Suppressor macrophage treated with lipopolysaccharide for 4 hours (primary cell): Measurements from ENCODE around the gene IFT81.
"Not testable (repeated sequence)": the region's sequence is repeated elsewhere in the genome, so short reads cannot be mapped to it uniquely, and the experiment has no call there.

Experiments used
- DNase-seq: peaks from one replicate; pipeline ENCODE4 v3.0.0-alpha.2; 2020

Gene IFT81

DNA sequence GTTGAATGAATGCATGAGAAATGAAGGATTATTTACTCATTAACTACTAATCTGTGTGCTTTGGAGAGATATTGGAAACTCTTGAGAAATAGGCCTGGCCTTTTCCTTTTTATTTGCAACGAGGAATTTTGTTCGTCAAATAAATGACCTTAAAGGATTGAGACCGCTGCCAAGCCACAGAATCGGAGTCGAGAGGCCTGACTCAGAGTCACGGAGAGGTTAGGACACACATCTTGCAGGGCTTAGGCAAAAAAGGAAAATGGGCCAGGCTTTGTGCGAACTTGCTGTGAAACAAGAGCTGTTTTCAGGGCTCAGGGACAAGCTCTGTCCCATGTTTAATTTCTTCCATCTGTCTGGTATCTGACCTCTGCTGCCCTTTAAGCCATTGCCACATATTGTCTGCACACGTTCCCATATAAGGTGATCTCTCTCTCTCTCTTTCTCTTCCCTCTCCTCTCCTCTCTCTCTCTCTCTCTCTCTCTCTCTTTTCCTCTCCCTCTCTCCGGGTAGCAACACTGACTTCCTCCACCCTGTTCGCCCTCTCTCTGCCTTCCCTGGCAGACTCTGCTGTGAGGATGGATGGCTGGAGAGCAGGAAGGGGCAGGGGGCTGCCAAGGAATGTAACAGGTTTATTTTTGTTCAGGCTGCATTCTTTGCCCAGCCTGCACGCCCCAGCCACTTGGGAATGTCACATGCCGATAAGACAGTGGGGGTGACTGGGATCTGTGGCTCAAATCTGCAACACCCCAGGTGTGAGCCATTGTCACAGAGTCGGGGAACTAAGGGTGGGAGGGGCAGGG lies 14.9 kb upstream of the IFT81 start:
- no peak for DNase-seq

DNA sequence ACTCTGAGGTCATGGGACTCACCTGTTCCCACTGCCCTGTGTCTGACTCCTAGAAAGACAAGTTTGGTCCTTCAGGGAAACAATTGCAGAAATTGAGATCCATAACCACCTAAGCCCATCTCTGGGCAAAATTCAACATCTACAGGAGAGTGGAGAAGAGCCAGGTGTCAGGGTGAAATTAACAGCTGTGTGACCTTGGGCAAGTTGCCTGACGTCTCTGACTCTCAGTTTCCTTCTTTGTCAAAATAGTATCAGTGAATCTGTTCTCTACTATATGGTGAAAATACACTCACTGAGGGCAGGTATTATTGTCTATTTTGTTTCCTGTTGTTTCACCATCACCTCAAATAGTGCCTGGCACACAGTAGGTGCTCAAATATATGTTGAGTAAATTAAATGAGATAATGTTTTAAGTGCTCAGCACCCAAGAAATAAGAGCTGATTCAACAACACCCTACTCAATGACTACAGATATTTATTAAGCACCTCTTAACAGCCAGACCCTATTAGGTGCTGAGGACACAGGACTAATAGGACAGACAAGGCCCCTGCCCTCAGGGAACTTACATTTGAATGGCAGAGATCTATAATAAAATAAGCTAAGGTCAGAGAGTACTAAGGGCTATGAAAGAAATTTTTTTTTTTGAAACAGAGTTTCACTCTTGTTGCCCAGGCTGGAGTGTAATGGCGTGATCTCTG lies 14.2 kb upstream of the IFT81 start:
- no peak for DNase-seq

DNA sequence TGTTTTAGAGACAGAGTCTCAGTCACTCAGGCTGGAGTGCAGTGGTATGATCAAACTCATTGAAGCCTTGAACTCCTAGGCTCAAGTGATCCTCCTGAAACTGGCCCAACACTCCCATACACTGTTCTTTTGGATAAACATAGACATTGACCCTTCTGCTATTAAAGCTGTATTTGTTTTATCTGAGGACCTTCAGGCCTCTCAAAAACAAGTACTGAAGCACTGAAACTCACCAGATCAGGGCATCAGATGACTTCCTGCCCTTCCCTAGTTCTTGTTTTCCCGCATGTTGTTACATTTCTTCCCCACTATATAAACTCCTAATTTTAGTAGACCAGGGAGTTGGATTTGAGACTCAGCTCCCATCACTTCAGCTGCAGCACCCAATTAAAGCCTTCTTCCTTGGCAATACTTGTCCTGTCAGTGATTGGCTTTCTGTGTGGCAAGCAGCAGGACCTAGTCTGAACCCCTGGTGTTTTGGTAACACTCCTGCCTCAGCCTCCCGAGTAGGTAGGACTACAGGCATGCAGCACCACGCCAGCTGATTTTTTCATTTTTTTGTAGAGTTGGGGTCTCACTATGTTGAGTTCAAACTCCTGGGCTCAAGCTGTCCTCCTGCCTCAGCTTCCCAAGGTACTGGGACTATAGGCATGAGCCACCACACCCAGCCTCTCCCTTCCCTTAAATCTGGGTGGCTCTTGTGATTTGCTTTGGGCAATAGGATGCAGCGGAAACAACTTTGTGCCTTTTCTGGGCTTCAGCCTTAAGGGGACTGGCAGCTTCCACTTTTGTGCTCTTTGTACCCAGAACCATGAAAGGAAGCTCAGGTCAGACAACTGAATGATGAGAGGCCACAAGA lies 12.5 kb upstream of the IFT81 start:
- no peak for DNase-seq

DNA sequence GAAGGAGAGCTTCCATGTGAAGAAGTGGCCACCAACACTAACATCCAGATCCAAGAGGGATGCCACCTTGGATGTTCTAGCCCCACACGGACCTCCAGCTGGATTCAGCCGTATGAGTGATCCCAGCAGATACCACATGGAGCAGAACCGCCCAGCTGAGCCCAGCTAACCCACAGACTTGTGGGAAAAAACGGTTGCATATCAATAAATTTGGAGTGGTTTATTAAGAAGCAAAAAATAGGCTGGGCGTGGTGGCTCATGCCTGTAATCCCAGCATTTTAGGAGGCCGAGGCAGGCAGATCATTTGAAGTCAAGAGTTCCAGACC lies 11.9 kb upstream of the IFT81 start:
- DNase-seq = no peak

DNA sequence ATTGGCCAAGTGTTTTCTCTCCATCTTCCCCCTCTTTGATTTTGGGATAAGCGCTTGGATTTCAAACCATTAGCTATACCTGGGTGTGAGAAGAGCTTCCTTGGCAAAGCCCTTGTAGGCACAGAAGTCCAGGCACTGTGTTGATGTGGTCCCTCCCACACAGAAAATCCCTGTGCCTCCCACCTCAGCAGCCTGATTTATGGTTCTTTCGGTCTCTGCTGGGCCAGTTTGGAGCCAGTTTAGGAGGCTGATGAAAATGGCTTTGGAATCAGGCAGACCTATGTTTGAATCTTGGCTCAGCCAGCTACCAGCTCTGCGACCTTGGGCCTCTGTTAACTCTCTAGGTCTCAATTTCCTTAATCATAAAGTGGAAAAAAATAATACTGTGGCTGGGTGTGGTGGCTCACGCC lies 9.6 kb upstream of the IFT81 start:
- no peak for DNase-seq

DNA sequence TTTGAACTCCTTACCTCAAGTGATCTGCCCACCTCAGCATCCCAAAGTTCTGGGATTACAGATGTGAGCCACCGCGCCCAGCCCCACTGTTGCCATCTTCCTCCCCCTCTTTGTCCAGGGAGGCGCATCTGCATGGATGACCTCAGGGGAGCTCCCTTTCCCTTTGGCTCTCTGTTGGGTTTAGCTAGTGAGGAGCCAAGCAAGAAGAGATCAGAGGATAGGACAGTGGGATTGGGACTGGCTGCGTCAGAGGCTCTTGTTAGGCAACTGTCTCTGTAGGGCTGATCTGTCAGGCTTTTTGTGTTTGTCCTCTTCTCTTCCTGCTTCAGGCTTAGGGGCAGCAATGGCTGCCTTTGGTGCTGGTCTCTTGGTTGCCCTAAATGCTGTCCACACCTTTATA lies 8.5 kb upstream of the IFT81 start:
- DNase-seq = no peak

DNA sequence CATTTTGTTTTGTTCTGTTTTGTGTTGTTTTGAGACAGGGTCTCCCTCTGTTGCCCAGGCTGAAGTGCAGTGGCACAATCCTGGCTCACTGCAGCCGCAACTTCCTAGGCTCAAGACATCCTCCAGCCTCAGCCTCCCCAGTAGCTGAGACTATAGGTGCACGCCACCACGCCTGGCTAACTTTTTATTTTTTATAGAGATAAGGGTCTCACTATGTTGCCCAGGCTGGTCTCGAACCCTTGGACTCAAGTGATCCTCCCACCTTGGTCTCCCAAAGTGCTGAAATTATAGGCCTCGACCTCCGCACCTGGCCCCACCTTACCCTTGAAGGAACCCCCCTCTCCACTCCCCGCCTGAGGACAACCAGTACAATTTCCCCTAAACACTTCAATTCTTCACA lies 7.5 kb upstream of the IFT81 start:
- no peak for DNase-seq

DNA sequence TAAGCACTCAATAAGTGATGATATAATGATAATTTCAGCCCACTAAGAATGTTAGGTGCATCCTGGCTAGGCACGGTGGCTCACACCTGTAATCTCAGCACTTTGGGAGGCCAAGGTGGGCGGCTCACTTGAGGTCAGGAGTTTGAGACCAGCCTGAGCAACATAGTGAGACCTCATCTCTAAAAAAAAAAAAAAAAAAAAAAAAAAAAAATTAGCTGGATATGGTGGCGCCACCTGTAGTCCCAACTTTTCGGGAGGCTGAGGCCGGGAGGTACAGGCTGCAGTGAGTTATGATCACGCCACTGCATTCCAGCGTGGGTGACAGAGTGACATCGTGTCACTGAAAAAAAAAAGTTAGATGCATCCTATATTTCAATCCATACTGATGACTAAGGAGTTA lies 6.9 kb upstream of the IFT81 start:
- DNase-seq = not testable (repeated sequence)

DNA sequence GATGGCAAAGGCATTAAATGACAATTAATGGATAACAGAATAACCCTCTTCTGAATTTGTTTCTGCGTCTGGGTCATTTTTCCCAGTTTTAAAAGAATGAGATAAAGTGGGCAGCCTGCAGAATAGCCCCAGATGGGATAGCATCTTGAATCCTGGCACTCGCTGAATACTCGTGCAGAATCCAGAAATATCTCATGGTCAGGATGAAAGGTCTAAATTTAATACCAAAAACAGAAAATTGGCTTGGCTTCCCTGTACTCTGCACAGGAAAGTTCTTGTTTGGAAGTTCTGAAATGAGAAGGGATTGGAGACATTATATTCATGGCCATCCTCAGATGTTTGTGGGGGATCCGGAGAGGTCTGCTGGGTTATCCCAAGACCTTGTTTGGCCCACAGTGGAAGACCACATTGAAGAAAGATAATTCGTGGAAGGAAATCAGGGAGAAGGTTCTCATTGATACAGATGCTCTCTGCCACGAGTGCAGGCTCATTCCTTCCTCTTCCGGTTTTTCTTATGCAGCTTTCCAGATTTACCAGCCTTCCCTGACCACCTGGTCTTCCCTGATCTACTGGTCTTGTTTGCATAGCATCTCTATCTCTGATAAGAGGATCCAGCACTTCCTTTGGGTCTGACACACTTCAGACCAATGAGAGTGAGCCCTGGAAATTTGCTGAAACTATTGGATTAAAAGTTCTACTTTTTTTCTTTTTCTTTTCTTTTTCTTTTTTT lies 6.0 kb upstream of the IFT81 start:
- no peak for DNase-seq

DNA sequence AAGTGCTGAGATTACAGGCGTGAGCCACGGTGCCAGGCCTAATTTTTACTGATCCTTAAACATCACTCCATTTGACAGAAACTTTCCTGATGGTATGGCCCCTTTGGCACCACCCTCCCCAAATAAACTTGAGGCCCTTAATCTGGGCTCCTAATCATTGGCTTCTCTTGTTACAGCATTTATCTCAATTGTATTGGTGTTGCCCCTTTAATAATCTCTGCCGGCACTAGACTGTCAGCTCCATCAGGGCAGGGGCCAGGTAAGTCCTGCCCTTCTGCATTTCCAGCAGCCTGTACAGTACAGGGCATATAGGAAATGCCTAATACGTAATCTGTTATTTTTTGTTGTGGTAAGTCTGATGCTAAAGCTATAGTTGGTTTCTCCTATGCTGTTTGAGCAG lies 1.2 kb upstream of the IFT81 start:
- no peak for DNase-seq

DNA sequence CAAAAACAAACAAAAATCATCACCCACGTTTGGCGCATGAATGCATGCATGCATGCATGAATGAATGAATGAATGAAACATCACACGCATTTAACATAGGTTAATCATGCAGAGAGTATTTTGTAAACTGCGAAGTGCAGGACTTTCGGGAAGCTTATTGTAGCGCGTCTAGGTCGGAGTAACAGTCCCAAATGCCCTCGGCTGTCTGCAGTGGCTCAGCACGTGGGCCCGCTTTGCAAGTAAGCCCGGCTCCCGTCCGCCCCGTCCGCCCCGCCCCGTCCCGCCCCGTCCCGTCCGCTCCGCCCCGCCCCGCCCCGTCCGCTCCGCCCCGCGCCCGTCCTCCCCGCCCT lies 263 bp upstream of the IFT81 start:
- no peak for DNase-seq

DNA sequence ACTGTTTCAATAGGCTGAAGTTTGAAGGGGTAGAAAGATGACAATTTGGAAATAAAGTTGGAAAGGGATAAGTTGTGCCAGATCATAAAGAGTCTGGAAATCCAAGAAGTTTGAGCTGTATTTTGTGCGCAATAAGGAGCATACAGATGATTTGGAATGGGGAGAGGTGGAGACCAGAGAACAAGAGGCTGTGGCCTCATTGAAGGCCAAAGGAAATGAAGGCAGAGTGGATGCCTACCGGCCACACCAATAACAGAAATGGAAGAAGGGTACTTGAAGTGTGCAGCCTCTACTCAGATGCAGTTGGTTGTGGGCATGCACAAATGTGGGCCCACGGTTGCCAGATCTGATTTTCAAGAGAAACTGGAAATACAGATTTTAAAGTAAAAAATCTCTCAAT lies 2.4 kb downstream of the IFT81 start:
- no peak for DNase-seq

DNA sequence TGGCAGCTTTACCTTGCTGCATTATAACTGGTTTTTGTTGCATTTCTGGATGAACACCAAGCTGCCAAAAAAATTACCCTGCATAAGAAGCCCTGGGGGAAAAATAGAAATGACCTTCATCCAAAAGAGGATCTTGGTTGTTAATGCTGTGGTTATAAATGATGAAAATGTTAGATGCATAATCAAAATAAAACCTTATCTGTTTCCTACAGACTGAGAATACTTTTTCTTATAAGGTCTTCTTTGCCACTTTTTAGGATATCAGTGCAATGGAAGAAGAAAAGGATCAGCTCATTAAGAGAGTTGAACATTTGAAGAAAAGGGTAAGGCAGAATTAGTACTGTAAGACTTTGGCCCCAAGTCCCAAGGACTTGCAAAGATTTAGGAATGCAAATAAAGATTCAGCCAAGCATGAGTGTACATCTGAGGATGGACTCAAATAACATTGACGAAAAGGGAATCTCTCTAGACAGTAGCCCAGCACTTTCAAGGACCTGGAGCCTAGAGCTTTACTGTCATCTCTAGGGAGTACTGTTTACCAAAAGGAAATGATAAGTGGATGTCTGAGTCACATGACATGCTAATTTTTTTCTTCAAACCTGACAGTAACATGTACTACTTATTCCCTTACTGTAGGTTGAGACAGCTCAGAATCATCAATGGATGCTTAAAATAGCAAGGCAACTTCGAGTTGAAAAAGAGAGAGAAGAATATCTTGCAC lies 10.7 kb downstream of the IFT81 start:
- DNase-seq = no peak

DNA sequence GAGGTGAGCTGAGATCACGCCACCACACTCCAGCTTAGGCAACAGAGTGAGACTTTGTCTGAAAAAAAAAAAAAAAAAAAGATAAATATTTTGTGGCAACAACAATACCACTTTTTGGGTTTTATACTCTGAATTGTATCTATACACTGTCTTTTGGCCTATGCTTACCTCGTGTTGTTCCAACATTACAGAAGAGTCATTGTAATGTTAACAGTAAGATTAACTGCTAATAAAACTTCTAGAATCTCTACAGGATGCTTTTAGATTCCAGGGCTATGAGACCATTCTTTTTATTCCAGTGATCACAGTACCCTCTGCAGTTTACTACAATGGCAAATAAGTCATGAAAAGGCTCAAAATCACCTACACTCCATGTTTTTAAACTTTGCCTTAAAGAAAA lies 11.6 kb downstream of the IFT81 start:
- DNase-seq = no peak

DNA sequence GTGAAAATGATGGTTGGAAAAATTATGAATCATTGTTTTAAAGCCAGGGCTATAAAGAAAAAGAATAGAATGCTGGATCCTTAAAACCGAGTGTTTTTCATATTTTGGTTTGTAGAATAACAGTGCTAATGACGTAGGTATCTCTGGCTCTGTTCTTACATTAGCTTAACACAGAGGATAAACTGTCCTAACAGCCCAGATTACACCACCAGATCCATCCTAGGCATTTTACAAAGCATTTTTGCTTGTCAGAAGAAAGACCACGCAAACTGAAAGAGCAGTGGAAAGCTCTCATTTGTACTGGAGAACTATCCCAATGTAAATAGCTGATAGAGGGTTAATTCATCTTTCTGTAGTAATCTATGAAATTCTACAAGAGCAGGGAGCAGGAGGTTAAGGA lies 13.6 kb downstream of the IFT81 start:
- no peak for DNase-seq

DNA sequence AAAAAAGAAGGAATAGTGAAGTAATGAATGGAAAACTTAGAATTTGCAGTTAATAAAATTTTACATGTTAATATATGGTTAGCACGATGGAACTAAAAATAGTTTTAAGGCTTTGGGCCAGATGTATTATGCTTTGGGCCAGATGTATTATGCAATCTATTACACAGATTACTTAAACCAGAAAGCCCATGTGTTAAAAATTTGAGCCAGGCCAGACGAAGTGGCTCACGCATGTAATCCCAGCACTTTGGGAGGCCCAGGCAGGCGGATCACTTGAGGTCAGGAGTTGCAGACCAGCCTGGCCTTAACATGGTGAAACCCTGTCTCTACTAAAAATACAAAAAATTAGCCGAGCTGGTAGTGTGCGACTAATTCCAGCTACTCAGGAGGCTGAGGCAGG lies 17.2 kb downstream of the IFT81 start:
- DNase-seq = peak; percentile 9

DNA sequence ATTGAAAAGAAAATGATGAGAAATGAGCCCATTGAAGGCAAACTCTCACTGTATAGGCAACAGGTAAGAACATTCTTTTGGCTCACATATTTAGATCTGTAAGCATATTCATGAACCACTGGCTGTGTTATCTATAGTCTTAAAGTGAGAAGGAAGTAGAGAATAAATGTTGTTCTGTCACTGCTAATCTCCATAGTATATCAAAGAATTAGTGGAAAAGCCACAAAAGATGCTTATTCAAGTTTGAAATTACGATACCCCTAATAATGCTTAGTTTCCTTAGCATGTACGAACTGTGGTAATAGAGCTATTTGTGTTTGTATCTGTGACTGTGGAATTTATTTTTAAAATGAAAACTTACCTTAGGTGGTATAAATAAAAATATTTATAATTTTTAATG lies 22.8 kb downstream of the IFT81 start:
- no peak for DNase-seq

DNA sequence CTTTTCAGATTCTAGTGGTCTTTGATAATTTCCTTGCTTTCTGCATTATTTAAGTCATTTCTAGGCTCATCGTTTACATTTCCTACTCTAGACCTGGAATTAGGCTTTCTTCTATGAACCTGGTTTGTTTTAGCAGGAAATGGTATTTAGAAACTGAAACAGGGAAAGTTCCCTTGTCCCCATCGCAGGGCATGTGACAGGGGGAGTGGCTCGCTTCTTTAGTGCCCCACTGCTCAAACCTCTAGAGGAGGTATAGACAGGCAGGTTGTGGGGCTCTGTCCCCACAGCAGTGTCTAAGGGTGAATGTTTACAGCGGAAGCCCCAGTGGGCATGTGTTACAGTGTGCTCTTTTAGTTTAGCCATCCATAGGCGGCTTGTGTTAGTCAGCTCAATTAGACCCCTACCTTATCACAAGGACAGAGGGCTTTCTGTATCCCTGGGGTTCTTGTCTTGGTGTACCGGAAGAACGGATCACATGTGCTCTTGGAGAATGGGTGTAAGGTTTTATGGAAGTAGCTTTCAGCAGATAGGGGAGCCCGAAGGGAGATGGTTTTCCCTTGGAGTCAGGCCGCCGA lies 25.0 kb downstream of the IFT81 start:
- DNase-seq = peak; percentile 55

DNA sequence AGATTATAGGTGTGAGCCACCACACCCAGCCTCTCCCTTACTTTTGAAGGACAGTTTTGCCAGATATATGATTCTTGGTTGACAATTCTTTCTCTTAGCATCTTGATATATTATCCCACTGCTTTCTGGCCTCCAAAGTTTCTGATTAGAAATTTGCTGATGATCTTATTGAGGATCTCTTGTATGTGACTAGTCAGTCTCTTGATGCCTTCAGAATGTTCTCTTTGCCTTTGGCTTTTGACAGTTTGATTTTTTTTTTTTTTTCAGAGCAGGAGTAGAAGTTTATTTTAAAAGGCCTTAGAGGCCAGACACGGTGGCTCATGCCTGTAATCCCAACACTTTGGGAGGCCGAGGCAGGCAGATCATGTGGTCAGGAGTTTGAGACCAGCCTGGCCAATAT lies 32.6 kb downstream of the IFT81 start:
- no peak for DNase-seq

DNA sequence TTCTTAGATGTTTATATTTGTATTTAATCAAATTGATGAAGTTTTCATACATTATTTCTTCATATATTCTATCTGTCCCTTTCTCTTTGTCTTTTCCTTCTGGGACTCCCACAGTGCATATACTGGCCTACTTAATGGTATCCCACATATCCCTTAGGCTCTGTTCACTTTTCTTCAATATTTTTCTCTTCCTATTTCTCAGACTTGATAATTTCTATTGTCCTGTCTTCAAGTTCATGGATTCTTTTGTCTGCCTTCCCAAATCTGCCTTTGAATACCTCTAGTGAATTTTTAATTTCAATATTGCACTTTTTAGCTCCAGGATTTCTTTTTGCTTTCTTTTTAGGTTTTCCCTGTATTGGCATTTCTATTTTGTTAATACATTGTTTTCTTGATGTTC lies 33.4 kb downstream of the IFT81 start:
- DNase-seq = no peak

DNA sequence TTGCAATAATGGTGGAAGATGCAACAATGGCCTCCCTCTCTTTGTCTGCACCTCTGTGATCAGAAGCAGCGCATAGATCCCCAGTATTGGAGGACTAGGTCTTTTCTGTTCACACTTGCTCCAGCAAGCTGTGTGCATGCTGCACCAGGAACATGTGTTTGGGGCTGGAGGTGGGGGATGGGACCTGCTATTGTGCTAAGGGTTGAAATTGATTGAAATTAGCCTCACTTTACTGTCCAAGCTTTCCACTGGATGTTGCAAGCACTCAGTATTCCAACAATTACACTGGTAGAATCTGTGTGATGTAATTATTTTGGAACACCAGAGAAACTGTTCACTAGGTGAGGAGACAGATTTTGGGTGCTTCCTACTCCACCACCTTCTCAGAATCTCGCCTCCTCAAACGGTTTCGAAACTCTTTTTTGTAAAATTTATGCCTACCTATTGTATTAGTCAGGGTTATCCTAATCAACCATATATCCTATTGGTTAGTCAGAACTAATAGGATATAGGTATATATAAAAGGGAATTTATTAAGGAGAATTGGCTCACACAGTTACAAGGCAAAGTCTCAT lies 35.6 kb downstream of the IFT81 start:
- no peak for DNase-seq
